Renal pelvis (tissue), 4 donors: Measurements from ENCODE around the gene IGFBPL1. TPM values are rescaled to one million over a fixed set of nuclear protein-coding genes. Genes with fewer than 3 reads are reported as not detected.
A peak's percentile ranks its signal among the peaks of the same experiment; 100 is the strongest.
"Not testable (repeated sequence)": the region's sequence is repeated elsewhere in the genome, so short reads cannot be mapped to it uniquely, and the experiment has no call there.

ENCODE experiments used
- DNase-seq: peaks from one replicate; pipeline ENCODE4 v3.0.0-alpha.2; 2013
- polyA plus RNA-seq, 3 donors: library from polyadenylated mRNA; unstranded; fragments of 120-200 nt; gene quantifications; one replicate each; pipeline ENCODE4 v1.2.1, GENCODE V29; 2013; ENCODE audit not compliant: insufficient read length in 3 of 3

The IGFBPL1 gene
- polyA plus RNA-seq, 3 donors: 1.4 to 1.7 (median 1.5) TPM

GRCh38 chr9:38401994-38402393, 22.3 kb downstream of the IGFBPL1 start:
- DNase-seq: no peak

- DNase-seq: not testable (repeated sequence)
Measured at GRCh38 chr9:38399191-38399590, 25.1 kb downstream of the IGFBPL1 start.

- DNase-seq: no peak
Measured at GRCh38 chr9:38396371-38396671, 27.9 kb downstream of the IGFBPL1 start.

- DNase-seq: no peak
Measured at GRCh38 chr9:38395653-38396370, 28.4 kb downstream of the IGFBPL1 start.

- no peak for DNase-seq
Measured at GRCh38 chr9:38394416-38394815, 29.8 kb downstream of the IGFBPL1 start.

- DNase-seq: no peak
Measured at GRCh38 chr9:38393128-38393796, 31.0 kb downstream of the IGFBPL1 start.

- peak; percentile 85 for DNase-seq
Measured at GRCh38 chr9:38392235-38393127, 31.8 kb downstream of the IGFBPL1 start, which contains the start of gene ALDH1B1. ALDH1B1 (plus strand) TSS chr9:38392702; CDS start chr9:38395749, 3,047 bp downstream.

GRCh38 chr9:38391278-38392118, 32.8 kb downstream of the IGFBPL1 start:
- no peak for DNase-seq

GRCh38 chr9:38390851-38391250, 33.4 kb downstream of the IGFBPL1 start:
- no peak for DNase-seq

- no peak for DNase-seq
Measured at GRCh38 chr9:38390442-38390841, 33.8 kb downstream of the IGFBPL1 start.

- DNase-seq: no peak
Measured at GRCh38 chr9:38389313-38389712, 34.9 kb downstream of the IGFBPL1 start.

- DNase-seq: no peak
Measured at GRCh38 chr9:38388283-38389223, 35.7 kb downstream of the IGFBPL1 start.

- no peak for DNase-seq
Measured at GRCh38 chr9:38387751-38388150, 36.5 kb downstream of the IGFBPL1 start.

- no peak for DNase-seq
Measured at GRCh38 chr9:38387066-38387465, 37.2 kb downstream of the IGFBPL1 start.

- DNase-seq: no peak
Measured at GRCh38 chr9:38386319-38386895, 37.8 kb downstream of the IGFBPL1 start.

GRCh38 chr9:38385896-38386295, 38.4 kb downstream of the IGFBPL1 start:
- no peak for DNase-seq

- DNase-seq: no peak
Measured at GRCh38 chr9:38384990-38385848, 39.0 kb downstream of the IGFBPL1 start.

GRCh38 chr9:38382141-38382540, 42.1 kb downstream of the IGFBPL1 start:
- DNase-seq: no peak
